ENCODE results near the gene TFDP3. TPM values are rescaled to one million over a fixed set of nuclear protein-coding genes. Genes with fewer than 3 reads are reported as not detected.

The TFDP3 gene
- polyA plus RNA-seq, 3 donors = not detected

DNA sequence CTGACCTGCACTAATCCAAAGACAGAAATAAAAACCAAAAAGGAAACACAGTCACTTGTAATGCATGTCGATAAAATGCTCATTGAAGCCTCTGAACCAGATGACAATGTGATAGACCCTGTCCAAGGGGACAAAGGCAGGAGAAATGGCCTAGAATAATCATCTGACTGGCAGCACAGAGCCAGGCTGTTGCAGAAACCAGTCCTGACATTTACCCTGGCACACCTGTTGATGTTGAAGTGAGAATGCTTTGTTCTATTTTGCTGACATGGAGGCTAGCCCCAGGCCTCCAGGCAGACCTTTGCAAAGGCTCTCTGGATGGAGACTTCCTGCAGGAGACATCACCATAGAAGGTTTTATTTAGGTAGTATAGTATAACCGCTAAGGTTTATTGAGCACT, 41.0 kb downstream of the TFDP3 start:
- no peak overlapping the region for H3K27ac ChIP-seq (ENCODE audit: low read depth in 1 of 2, low read length in 2 of 2)
- TF ChIP-seq, protein P1, sequence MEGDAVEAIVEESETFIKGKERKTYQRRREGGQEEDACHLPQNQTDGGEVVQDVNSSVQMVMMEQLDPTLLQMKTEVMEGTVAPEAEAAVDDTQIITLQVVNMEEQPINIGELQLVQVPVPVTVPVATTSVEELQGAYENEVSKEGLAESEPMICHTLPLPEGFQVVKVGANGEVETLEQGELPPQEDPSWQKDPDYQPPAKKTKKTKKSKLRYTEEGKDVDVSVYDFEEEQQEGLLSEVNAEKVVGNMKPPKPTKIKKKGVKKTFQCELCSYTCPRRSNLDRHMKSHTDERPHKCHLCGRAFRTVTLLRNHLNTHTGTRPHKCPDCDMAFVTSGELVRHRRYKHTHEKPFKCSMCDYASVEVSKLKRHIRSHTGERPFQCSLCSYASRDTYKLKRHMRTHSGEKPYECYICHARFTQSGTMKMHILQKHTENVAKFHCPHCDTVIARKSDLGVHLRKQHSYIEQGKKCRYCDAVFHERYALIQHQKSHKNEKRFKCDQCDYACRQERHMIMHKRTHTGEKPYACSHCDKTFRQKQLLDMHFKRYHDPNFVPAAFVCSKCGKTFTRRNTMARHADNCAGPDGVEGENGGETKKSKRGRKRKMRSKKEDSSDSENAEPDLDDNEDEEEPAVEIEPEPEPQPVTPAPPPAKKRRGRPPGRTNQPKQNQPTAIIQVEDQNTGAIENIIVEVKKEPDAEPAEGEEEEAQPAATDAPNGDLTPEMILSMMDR (IDR thresholded peaks at IDR 0.05) = no peak
- no peaks in the 10 kb centered on the region for H3K36me3 ChIP-seq (replicated peaks in 1 of 2; ENCODE audit: control insufficient read depth in 1 of 2, insufficient read depth in 2 of 2, low read length in 2 of 2)
- Mint-ChIP-seq H3K27ac (no peak overlapping the region), H3K4me1 (no peaks in the 10 kb centered on the region), H3K4me3 (no peak overlapping the region), H3K27me3 (ENCODE audit: low read depth in 3 of 3) (peaks cover 1 to 4% (median 2%) of the 10 kb centered on the region in 3 donors), H3K9me3 (no peaks in the 10 kb centered on the region), H3K36me3 (no peaks in the 10 kb centered on the region)
- no peaks in the 10 kb centered on the region for H3K9me3 ChIP-seq (replicated peaks in 1 of 2; ENCODE audit: control insufficient read depth in 1 of 2, insufficient read depth in 1 of 2, low read length in 2 of 2)
- WGBS (ENCODE audit: insufficient coverage) = 86% methylated on average over 2 of the region's 2 CpGs
- H4K20me1 ChIP-seq (ENCODE audit: insufficient read depth, low read length) = no peaks in the 10 kb centered on the region
- H3K79me2 ChIP-seq (ENCODE audit: insufficient read depth, low read length) = no peaks in the 10 kb centered on the region
- H3K27me3 ChIP-seq (ENCODE audit: control insufficient read depth in 2 of 2, insufficient read depth in 2 of 2, low read length in 2 of 2) = peaks cover 0 to 4% of the 10 kb centered on the region in 2 donors
- no peak overlapping the region for H2AFZ ChIP-seq (ENCODE audit: insufficient read depth, low read depth, low read length, poor library complexity, severe bottlenecking)
- intact Hi-C loops (cut with micrococcal nuclease) = no loop called here
- no peaks in the 10 kb centered on the region for H3K4me1 ChIP-seq (ENCODE audit: control insufficient read depth in 1 of 2, insufficient read depth in 2 of 2, low read length in 2 of 2)
- H3K4me3 ChIP-seq (replicated peaks in 1 of 3; ENCODE audit: low read depth in 2 of 3, low read length in 3 of 3) = no peak overlapping the region
- DNase-seq = no peak
- H3K4me2 ChIP-seq (replicated peaks; ENCODE audit: extremely low read depth, low read length, poor library complexity, severe bottlenecking) = no peak overlapping the region
- no peak overlapping the region for H3K9ac ChIP-seq (ENCODE audit: insufficient read depth, low read length, poor library complexity, severe bottlenecking)

DNA sequence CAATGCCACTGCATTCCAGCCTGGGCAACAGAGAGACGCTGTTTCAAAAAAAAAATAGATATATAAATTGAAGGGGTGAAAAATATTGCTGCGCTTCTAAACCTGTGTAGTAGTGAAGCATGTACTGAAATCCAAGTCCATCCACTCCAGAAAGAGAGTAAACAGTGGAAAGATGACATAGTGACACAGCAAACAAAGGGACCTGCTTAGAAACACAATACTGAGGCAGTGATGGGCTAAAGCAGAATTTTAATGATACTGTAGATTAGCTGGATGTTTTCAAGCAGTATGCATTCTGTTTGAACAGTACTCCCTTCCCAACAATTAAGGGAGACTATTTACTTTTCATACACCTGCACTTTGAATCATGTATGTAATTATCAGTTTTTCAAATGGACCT, 42.5 kb downstream of the TFDP3 start:
- Histone ChIP-seq H3K9ac (ENCODE audit: insufficient read depth, low read length, poor library complexity, severe bottlenecking) (no peak overlapping the region), H3K27me3 (ENCODE audit: control insufficient read depth in 2 of 2, insufficient read depth in 2 of 2, low read length in 2 of 2) (peaks cover 0 to 4% of the 10 kb centered on the region in 2 donors), H3K9me3 (replicated peaks in 1 of 2; ENCODE audit: control insufficient read depth in 1 of 2, insufficient read depth in 1 of 2, low read length in 2 of 2) (no peaks in the 10 kb centered on the region), H3K4me2 (replicated peaks; ENCODE audit: extremely low read depth, low read length, poor library complexity, severe bottlenecking) (no peak overlapping the region), H4K20me1 (ENCODE audit: insufficient read depth, low read length) (no peaks in the 10 kb centered on the region), H3K4me1 (ENCODE audit: control insufficient read depth in 1 of 2, insufficient read depth in 2 of 2, low read length in 2 of 2) (no peaks in the 10 kb centered on the region), H3K36me3 (replicated peaks in 1 of 2; ENCODE audit: control insufficient read depth in 1 of 2, insufficient read depth in 2 of 2, low read length in 2 of 2) (no peaks in the 10 kb centered on the region), H2AFZ (ENCODE audit: insufficient read depth, low read depth, low read length, poor library complexity, severe bottlenecking) (no peak overlapping the region), H3K79me2 (ENCODE audit: insufficient read depth, low read length) (no peaks in the 10 kb centered on the region), H3K27ac (ENCODE audit: low read depth in 1 of 2, low read length in 2 of 2) (no peak overlapping the region), H3K4me3 (replicated peaks in 1 of 3; ENCODE audit: low read depth in 2 of 3, low read length in 3 of 3) (no peak overlapping the region)
- WGBS (ENCODE audit: insufficient coverage) = no CpG with 5 or more reads among the region's 2 CpGs
- no peak for DNase-seq
- no peaks in the 10 kb centered on the region for H3K36me3 Mint-ChIP-seq
- no peaks in the 10 kb centered on the region for H3K9me3 Mint-ChIP-seq
- intact Hi-C loops (cut with micrococcal nuclease) = no loop called here
- H3K27me3 Mint-ChIP-seq (ENCODE audit: low read depth in 3 of 3) = peaks cover 1 to 2% (median 2%) of the 10 kb centered on the region in 3 donors
- TF ChIP-seq, protein P1 (IDR thresholded peaks at IDR 0.05) = no peak
- no peaks in the 10 kb centered on the region for H3K4me1 Mint-ChIP-seq
- H3K27ac Mint-ChIP-seq = no peak overlapping the region
- no peak overlapping the region for H3K4me3 Mint-ChIP-seq

All from CD14-positive monocyte (primary cell).